Measurements from ENCODE around the gene KLK1.
"Not testable (repeated sequence)": the region's sequence is repeated elsewhere in the genome, so short reads cannot be mapped to it uniquely, and the experiment has no call there.

The KLK1 gene

GRCh38 chr19:50791594-50792271 is 31.9 kb downstream of the KLK1 start:
- FAIRE-seq = no peak

GRCh38 chr19:50790922-50791467 is 32.6 kb downstream of the KLK1 start:
- no peak for FAIRE-seq

GRCh38 chr19:50790396-50790795 is 33.2 kb downstream of the KLK1 start, which contains the start of gene ACP4:
Gene ACP4 (plus strand): TSS chr19:50790415. CDS start chr19:50790415, 0 bp downstream.
- FAIRE-seq = no peak

GRCh38 chr19:50785329-50785728 is 38.3 kb downstream of the KLK1 start:
- no peak for FAIRE-seq

- FAIRE-seq = no peak
Measured at GRCh38 chr19:50784710-50785109, 38.9 kb downstream of the KLK1 start.

- FAIRE-seq = not testable (repeated sequence)
Measured at GRCh38 chr19:50783848-50784152, 39.8 kb downstream of the KLK1 start.

- no peak for FAIRE-seq
Measured at GRCh38 chr19:50780753-50781435, 42.7 kb downstream of the KLK1 start.

GRCh38 chr19:50779504-50780457 is 43.8 kb downstream of the KLK1 start:
- FAIRE-seq = no peak

- FAIRE-seq = no peak
Measured at GRCh38 chr19:50778906-50779430, 44.6 kb downstream of the KLK1 start.

GRCh38 chr19:50777830-50778303 is 45.7 kb downstream of the KLK1 start:
- no peak for FAIRE-seq

- no peak for FAIRE-seq
Measured at GRCh38 chr19:50777261-50777660, 46.3 kb downstream of the KLK1 start.

GRCh38 chr19:50776131-50776530 is 47.5 kb downstream of the KLK1 start:
- FAIRE-seq = no peak

GRCh38 chr19:50773454-50773853 is 50.1 kb downstream of the KLK1 start:
- not testable (repeated sequence) for FAIRE-seq

GRCh38 chr19:50772912-50773311 is 50.7 kb downstream of the KLK1 start:
- FAIRE-seq = not testable (repeated sequence)

GRCh38 chr19:50772476-50772875 is 51.1 kb downstream of the KLK1 start:
- no peak for FAIRE-seq

- no peak for FAIRE-seq
Measured at GRCh38 chr19:50770888-50771287, 52.7 kb downstream of the KLK1 start.

GRCh38 chr19:50770164-50770563 is 53.4 kb downstream of the KLK1 start, which contains the start of gene GPR32:
Gene GPR32 (plus strand): TSS chr19:50770464. CDS start chr19:50770601, 137 bp downstream.
- not testable (repeated sequence) for FAIRE-seq
